GM12878 (cell line): ENCODE measurements around the gene EEPD1. TPM values are rescaled to one million over a fixed set of nuclear protein-coding genes. Genes with fewer than 3 reads are reported as not detected.

Source experiments
- ATAC-seq: fragments of 200-7000 bp; cut with Tn5 transposase; 3 replicates; pipeline ENCODE4 v1.9.1; 2020; ENCODE audit warnings: mild to moderate bottlenecking, moderate library complexity
- BruUV-seq: library from RNA; stranded (reverse); fragments of 400-500 nt; replicated peaks from 2 replicates; lab custom pipeline; 2021; lab: Mats Ljungman, UMichigan
- CTCF ChIA-PET: fragments of 300-600 bp; sonication (Branson Sonifier 250); formaldehyde crosslinking; extraction: SDS; loops from one replicate; lab custom pipeline; 2021; ENCODE audit warnings: inconsistent platforms; lab: Yijun Ruan, JAX
- POLR2A ChIA-PET: fragments of 350-600 bp; formaldehyde crosslinking; extraction: SDS; loops from one replicate; lab custom pipeline; 2021; ENCODE audit warnings: inconsistent platforms; lab: Charles Lee
- RAD21 ChIA-PET: fragments of 300-600 bp; sonication (Branson Sonifier 250); formaldehyde crosslinking; loops from one replicate; lab custom pipeline; 2023; ENCODE audit warnings: antibody characterized with exemption; ENCODE audit not compliant: unreplicated experiment; lab: Charles Lee
- SMC1A ChIA-PET: fragments of 300-600 bp; sonication (Branson Sonifier 250); formaldehyde crosslinking; loops from one replicate; lab custom pipeline; 2023; ENCODE audit not compliant: unreplicated experiment, uncharacterized antibody; lab: Charles Lee
- DNase-seq: peaks from one replicate; pipeline ENCODE4 v3.0.0-alpha.2; 2011; ENCODE audit warnings: low read depth, low spot score
- FAIRE-seq: peaks from 3 replicates; lab custom pipeline; 2011; peaks lifted over from hg19 to GRCh38; lab: Jason Lieb, UNC
- H2AFZ ChIP-seq: 2 replicates; pipeline ENCODE4 v1.6.0; 2011; ENCODE audit warnings: low read depth, low read length, control low read depth; ENCODE audit not compliant: control insufficient read depth
- H3K27ac ChIP-seq: 2 replicates; pipeline ENCODE4 v1.5.1; 2011; ENCODE audit warnings: control low read depth; ENCODE audit not compliant: control insufficient read depth, insufficient read depth
- H3K27me3 ChIP-seq, 2 experiments: replicated peaks in 1 of 2; 2 replicates each; pipeline versions ENCODE4 v1.6.0 to v1.6.1; 2011; ENCODE audit warnings: low read length in 1 of 2; ENCODE audit not compliant: control insufficient read depth in 2 of 2, insufficient read depth in 2 of 2
- H3K36me3 ChIP-seq, 2 experiments: 2 replicates each; pipeline ENCODE4 v1.5.1; 2011; ENCODE audit warnings: low read length in 1 of 2; ENCODE audit not compliant: control insufficient read depth in 2 of 2, insufficient read depth in 2 of 2
- H3K4me1 ChIP-seq: 2 replicates; pipeline ENCODE4 v1.6.1; 2011; ENCODE audit warnings: mild to moderate bottlenecking, low read length, moderate library complexity, mixed read lengths; ENCODE audit not compliant: control insufficient read depth, insufficient read depth
- H3K4me2 ChIP-seq: 2 replicates; pipeline ENCODE4 v1.6.0; 2011; ENCODE audit warnings: control low read depth; ENCODE audit not compliant: control insufficient read depth, insufficient read depth
- H3K4me3 ChIP-seq: fragments of 200-600 bp; sonication (generic); 2 replicates; pipeline ENCODE4 v1.5.1; 2016
- H3K79me2 ChIP-seq: 2 replicates; pipeline ENCODE4 v1.6.0; 2011; ENCODE audit warnings: low read length; ENCODE audit not compliant: control insufficient read depth, insufficient read depth
- H3K9ac ChIP-seq: 2 replicates; pipeline ENCODE4 v1.8.0; 2011; ENCODE audit warnings: low read length, control low read depth, mixed read lengths; ENCODE audit not compliant: control insufficient read depth, insufficient read depth
- H3K9me3 ChIP-seq: replicated peaks from 3 replicates; pipeline ENCODE4 v1.5.1; 2011; ENCODE audit warnings: mild to moderate bottlenecking, low read length; ENCODE audit not compliant: control insufficient read depth, insufficient read depth
- H4K20me1 ChIP-seq: 2 replicates; pipeline ENCODE4 v1.6.0; 2011; ENCODE audit not compliant: control insufficient read depth, insufficient read depth
- IRF5 ChIP-seq: fragments of 450-650 bp; IDR thresholded peaks from 2 replicates; pipeline ENCODE4 v1.6.1; 2017; ENCODE audit warnings: borderline replicate concordance
- NFIC ChIP-seq: IDR thresholded peaks from 2 replicates; pipeline ENCODE4 v1.6.1; 2012; ENCODE audit warnings: low read depth, mild to moderate bottlenecking, inconsistent platforms, low read length, moderate library complexity
- SP1 ChIP-seq: IDR thresholded peaks from one replicate; pipeline ENCODE4 v1.6.1; 2011; ENCODE audit warnings: low read depth, low read length
- WGBS: methylation state at CpG from one replicate; pipeline ENCODE4 v1.1.6; 2016; ENCODE audit warnings: low lambda C conversion rate; ENCODE audit not compliant: insufficient replicate concordance, insufficient coverage; ENCODE audit errors: missing lambda C conversion rate; 5-methylcytosine and 5-hydroxymethylcytosine counted together
- in situ Hi-C: fragments of 300-500 bp; cut with MboI; formaldehyde crosslinking; loops from 9 replicates; pipeline ENCODE4 v1.14.3; 2018; ENCODE audit warnings: mixed read lengths
- intact Hi-C: fragments of 100-400 bp; cut with micrococcal nuclease; formaldehyde crosslinking; loops from one replicate; pipeline ENCODE4 v1.14.2; 2022; ENCODE audit not compliant: unreplicated experiment
- polyA plus RNA-seq, 11 experiments: library from polyadenylated mRNA; depleted of rRNA in 4 of 11; unstranded in 6 of 11; stranded (reverse) in 5 of 11; fragments of >200 nt; fragmentation: Nextera tagmentation in 4 of 11; fragmentation: Illumina TruSeq in 1 of 11; extraction: Ambion mirVana in 4 of 11; extraction: Trizol in 1 of 11; gene quantifications; 1 replicate in 1 of 11; 2 replicates in 10 of 11; pipeline versions ENCODE4 v1.2.1 to v1.2.3, GENCODE V29; 2011 to 2016; ENCODE audit warnings: inconsistent platforms in 2 of 11, missing spikeins in 2 of 11, low read depth in 1 of 11
- total RNA-seq, 4 experiments: library from RNA; depleted of rRNA in 3 of 4; stranded (reverse); fragments of >200 nt in 3 of 4; fragmentation: Illumina TruSeq in 1 of 4; extraction: Trizol in 1 of 4; gene quantifications; 2 replicates each; pipeline versions ENCODE4 v1.2.1 to v1.2.3, GENCODE V29; 2013 to 2021
- TF ChIP-seq, protein P1 (sequence below): IDR thresholded peaks from 2 replicates; pipeline ENCODE4 v1.6.1; 2012; ENCODE audit warnings: mild to moderate bottlenecking, low read depth, low read length

Gene EEPD1
- total and polyA plus RNA-seq, 10 of the 15 experiments (the other 5 are each of a cell fraction or from before 2014, with no cell fraction given): 0.24 to 2.8 (median 0.86) TPM; not detected in 1

DNA sequence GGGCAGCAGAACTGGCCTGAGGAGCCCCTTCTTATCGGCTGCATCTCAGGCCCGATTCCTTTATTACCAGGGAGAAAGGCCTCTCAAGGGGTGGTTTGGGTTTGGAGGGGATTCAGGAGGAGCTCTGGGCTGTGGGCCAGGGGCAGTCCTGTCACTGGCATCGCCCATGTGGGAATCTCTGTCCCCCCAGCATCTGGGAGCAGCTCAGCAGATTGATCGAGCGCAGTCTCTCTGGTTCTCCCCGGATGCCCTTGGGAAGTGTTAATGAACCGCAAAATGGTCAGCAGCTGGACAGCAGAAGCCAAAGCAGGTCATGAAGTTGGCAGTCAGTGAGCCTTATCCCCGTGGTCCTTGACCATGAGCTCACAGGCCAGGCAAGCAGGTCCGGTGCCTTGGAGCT is 132.2 kb downstream of the EEPD1 start:
- Histone ChIP-seq H3K4me2 (no peak overlapping the region), H3K27me3 (no peaks in the 10 kb centered on the region), H2AFZ (no peak overlapping the region), H3K36me3 (no peaks in the 10 kb centered on the region), H3K27ac (no peak overlapping the region), H3K4me1 (peaks cover 27% of the 10 kb centered on the region), H3K9ac (no peak overlapping the region), H3K79me2 (no peaks in the 10 kb centered on the region), H4K20me1 (no peaks in the 10 kb centered on the region), H3K9me3 (no peaks in the 10 kb centered on the region; the same call in 2 of the 3 replicates), H3K4me3 (no peak overlapping the region)
- BruUV-seq: no TSS peak
- ChIA-PET RAD21 (interaction anchor here (0.8 to 5.3 kb wide), 7 partner anchors 21 to 125 kb away, joined by 3 to 30 read pairs (median 4); no protein-coding TSS in a partner anchor), POLR2A (interaction anchor here (1.8 kb wide), 1 partner anchor 21 kb away, joined by 5 read pairs; no protein-coding TSS in a partner anchor), SMC1A (interaction anchor here (0.8 to 9.1 kb wide), 7 partner anchors 12 to 239 kb away, joined by 3 to 68 read pairs (median 4); no protein-coding TSS in a partner anchor), CTCF (interaction anchor here (0.7 to 2.7 kb wide), 8 partner anchors 12 to 300 kb away, joined by 3 to 7 read pairs (median 3); no protein-coding TSS in a partner anchor)
- TF ChIP-seq SP1 (no peak), NFIC (no peak), IRF5 (no peak)
- TF ChIP-seq, protein P1, sequence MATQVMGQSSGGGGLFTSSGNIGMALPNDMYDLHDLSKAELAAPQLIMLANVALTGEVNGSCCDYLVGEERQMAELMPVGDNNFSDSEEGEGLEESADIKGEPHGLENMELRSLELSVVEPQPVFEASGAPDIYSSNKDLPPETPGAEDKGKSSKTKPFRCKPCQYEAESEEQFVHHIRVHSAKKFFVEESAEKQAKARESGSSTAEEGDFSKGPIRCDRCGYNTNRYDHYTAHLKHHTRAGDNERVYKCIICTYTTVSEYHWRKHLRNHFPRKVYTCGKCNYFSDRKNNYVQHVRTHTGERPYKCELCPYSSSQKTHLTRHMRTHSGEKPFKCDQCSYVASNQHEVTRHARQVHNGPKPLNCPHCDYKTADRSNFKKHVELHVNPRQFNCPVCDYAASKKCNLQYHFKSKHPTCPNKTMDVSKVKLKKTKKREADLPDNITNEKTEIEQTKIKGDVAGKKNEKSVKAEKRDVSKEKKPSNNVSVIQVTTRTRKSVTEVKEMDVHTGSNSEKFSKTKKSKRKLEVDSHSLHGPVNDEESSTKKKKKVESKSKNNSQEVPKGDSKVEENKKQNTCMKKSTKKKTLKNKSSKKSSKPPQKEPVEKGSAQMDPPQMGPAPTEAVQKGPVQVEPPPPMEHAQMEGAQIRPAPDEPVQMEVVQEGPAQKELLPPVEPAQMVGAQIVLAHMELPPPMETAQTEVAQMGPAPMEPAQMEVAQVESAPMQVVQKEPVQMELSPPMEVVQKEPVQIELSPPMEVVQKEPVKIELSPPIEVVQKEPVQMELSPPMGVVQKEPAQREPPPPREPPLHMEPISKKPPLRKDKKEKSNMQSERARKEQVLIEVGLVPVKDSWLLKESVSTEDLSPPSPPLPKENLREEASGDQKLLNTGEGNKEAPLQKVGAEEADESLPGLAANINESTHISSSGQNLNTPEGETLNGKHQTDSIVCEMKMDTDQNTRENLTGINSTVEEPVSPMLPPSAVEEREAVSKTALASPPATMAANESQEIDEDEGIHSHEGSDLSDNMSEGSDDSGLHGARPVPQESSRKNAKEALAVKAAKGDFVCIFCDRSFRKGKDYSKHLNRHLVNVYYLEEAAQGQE: peak; percentile 51; the same call in 1 of the 2 replicates
- intact Hi-C loops: loop anchor here (10.0 kb wide), 1 partner anchor 560 kb away; no protein-coding TSS in a partner anchor
- FAIRE-seq (no peak), ATAC-seq (no peak), DNase-seq (no peak)
- in situ Hi-C loops: no loop called here
- 59% methylated on average over 9 of the region's 9 CpGs for WGBS
